CD14-positive monocyte (primary cell): ENCODE measurements around the gene SIRPA. TPM values are rescaled to one million over a fixed set of nuclear protein-coding genes. Genes with fewer than 3 reads are reported as not detected.

Experiments used
- DNase-seq, 3 donors: peaks; one replicate each; pipeline ENCODE4 v3.0.0-alpha.2; 2011 to 2022
- H2AFZ ChIP-seq: 2 replicates; pipeline ENCODE4 v1.6.0; 2012; ENCODE audit warnings: mild to moderate bottlenecking, low read depth, low read length, inconsistent platforms; ENCODE audit not compliant: insufficient read depth, poor library complexity, severe bottlenecking
- H3K27ac ChIP-seq, 2 donors: 1 replicate in 1 of 2; 2 replicates in 1 of 2; pipeline ENCODE4 v1.5.1; 2012 to 2013; ENCODE audit warnings: low read length in 2 of 2, control low read depth in 1 of 2, inconsistent platforms in 1 of 2, low read depth in 1 of 2, mild to moderate bottlenecking in 1 of 2
- H3K27me3 ChIP-seq, 2 donors: one replicate each; pipeline versions ENCODE4 v1.6.0 to v1.6.1; 2011 to 2013; ENCODE audit warnings: low read length in 2 of 2; ENCODE audit not compliant: control insufficient read depth in 2 of 2, insufficient read depth in 2 of 2
- H3K36me3 ChIP-seq, 2 donors: replicated peaks in 1 of 2; 1 replicate in 1 of 2; 2 replicates in 1 of 2; pipeline versions ENCODE4 v1.5.1 to v1.6.1; 2012 to 2013; ENCODE audit warnings: low read length in 2 of 2, control low read depth in 1 of 2, inconsistent platforms in 1 of 2, mild to moderate bottlenecking in 1 of 2; ENCODE audit not compliant: insufficient read depth in 2 of 2, control insufficient read depth in 1 of 2
- H3K4me1 ChIP-seq, 2 donors: 1 replicate in 1 of 2; 2 replicates in 1 of 2; pipeline versions ENCODE4 v1.5.1 to v1.6.1; 2012 to 2013; ENCODE audit warnings: low read length in 2 of 2, control low read depth in 1 of 2, inconsistent platforms in 1 of 2, mild to moderate bottlenecking in 1 of 2, moderate library complexity in 1 of 2; ENCODE audit not compliant: insufficient read depth in 2 of 2, control insufficient read depth in 1 of 2
- H3K4me2 ChIP-seq: replicated peaks from 2 replicates; pipeline ENCODE3; 2012; ENCODE audit warnings: low read length, moderate library complexity, mild to moderate bottlenecking; ENCODE audit not compliant: poor library complexity, severe bottlenecking; ENCODE audit errors: extremely low read depth
- H3K4me3 ChIP-seq, 3 experiments: fragments of 200-600 bp in 1 of 3; sonication (generic) in 1 of 3; replicated peaks in 1 of 3; 1 replicate in 2 of 3; 2 replicates in 1 of 3; pipeline ENCODE4 v1.5.1; 2011 to 2013; ENCODE audit warnings: low read length in 3 of 3, mild to moderate bottlenecking in 3 of 3, control low read depth in 2 of 3, low read depth in 2 of 3, inconsistent platforms in 1 of 3, moderate library complexity in 1 of 3
- H3K79me2 ChIP-seq: 2 replicates; pipeline ENCODE4 v1.6.0; 2012; ENCODE audit warnings: mild to moderate bottlenecking, control low read depth, inconsistent platforms, low read length, moderate library complexity; ENCODE audit not compliant: insufficient read depth
- H3K9ac ChIP-seq: 2 replicates; pipeline ENCODE4 v1.6.0; 2017; ENCODE audit warnings: low read length, mild to moderate bottlenecking; ENCODE audit not compliant: insufficient read depth, poor library complexity, severe bottlenecking
- H3K9me3 ChIP-seq, 2 donors: replicated peaks in 1 of 2; 1 replicate in 1 of 2; 2 replicates in 1 of 2; pipeline versions ENCODE4 v1.5.1 to v1.6.1; 2012 to 2013; ENCODE audit warnings: low read length in 2 of 2, control low read depth in 1 of 2; ENCODE audit not compliant: control insufficient read depth in 1 of 2, insufficient read depth in 1 of 2
- H4K20me1 ChIP-seq: 2 replicates; pipeline ENCODE4 v1.6.0; 2012; ENCODE audit warnings: mild to moderate bottlenecking, low read length, control low read depth, moderate library complexity; ENCODE audit not compliant: insufficient read depth
- H3K27ac Mint-ChIP-seq, 7 donors: one replicate each; pipeline ENCODE4 v1.8.0; 2020; ENCODE audit warnings: mild to moderate bottlenecking in 7 of 7, mixed read lengths in 7 of 7, moderate library complexity in 6 of 7, inconsistent platforms in 2 of 7
- H3K27me3 Mint-ChIP-seq, 3 donors: one replicate each; pipeline ENCODE4 v1.8.0; 2021 to 2022; ENCODE audit warnings: low read depth in 3 of 3, mild to moderate bottlenecking in 3 of 3, mixed read lengths in 3 of 3, moderate library complexity in 3 of 3, inconsistent platforms in 1 of 3
- H3K36me3 Mint-ChIP-seq, 2 donors: one replicate each; pipeline ENCODE4 v1.8.0; 2020; ENCODE audit warnings: mixed read lengths in 2 of 2, inconsistent platforms in 1 of 2, mild to moderate bottlenecking in 1 of 2
- H3K4me1 Mint-ChIP-seq: one replicate; pipeline ENCODE4 v1.8.0; 2020; ENCODE audit warnings: mild to moderate bottlenecking, mixed read lengths
- H3K4me3 Mint-ChIP-seq, 2 donors: one replicate each; pipeline ENCODE4 v1.8.0; 2020; ENCODE audit warnings: mild to moderate bottlenecking in 2 of 2, mixed read lengths in 2 of 2, moderate library complexity in 1 of 2
- H3K9me3 Mint-ChIP-seq, 7 donors: one replicate each; pipeline ENCODE4 v1.8.0; 2020 to 2022; ENCODE audit warnings: mixed read lengths in 7 of 7, mild to moderate bottlenecking in 6 of 7, moderate library complexity in 6 of 7, inconsistent platforms in 2 of 7
- CTCF ChIP-seq: fragments of 200-600 bp; IDR thresholded peaks from one replicate; pipeline ENCODE4 v1.8.0; 2022; ENCODE audit warnings: antibody characterized with exemption, mild to moderate bottlenecking
- WGBS: methylation state at CpG from one replicate; pipeline ENCODE4 v1.1.5; 2013; ENCODE audit warnings: missing lambda C conversion rate; ENCODE audit not compliant: insufficient coverage; 5-methylcytosine and 5-hydroxymethylcytosine counted together
- intact Hi-C, 2 donors: fragments of 100-400 bp; cut with micrococcal nuclease; formaldehyde crosslinking; loops; one replicate each; pipeline versions ENCODE4 v1.15.0 to v1.15.1; 2023
- polyA plus RNA-seq, 3 donors: library from polyadenylated mRNA; depleted of rRNA in 1 of 3; unstranded in 2 of 3; stranded (reverse) in 1 of 3; fragments of 300-500 nt in 2 of 3; fragments of >200 nt in 1 of 3; fragmentation: Illumina TruSeq in 2 of 3; gene quantifications; 1 replicate in 2 of 3; 2 replicates in 1 of 3; pipeline ENCODE4 v1.2.3, GENCODE V29; 2012 to 2021

Gene SIRPA
- polyA plus RNA-seq, 3 donors = 28.4 to 126 (median 58.3) TPM

- peaks cover 44% of the 10 kb centered on the region for H3K4me1 Mint-ChIP-seq
- peaks cover 0 to 12% (median 0%) of the 10 kb centered on the region in 7 donors for H3K9me3 Mint-ChIP-seq
- DNase-seq = no peak
- WGBS = 71% methylated on average over 13 of the region's 14 CpGs
- no peaks in the 10 kb centered on the region for H3K36me3 ChIP-seq
- no peak for TF ChIP-seq CTCF
- peaks cover 0 to 1% of the 10 kb centered on the region in 2 donors for H3K36me3 Mint-ChIP-seq
- H3K27me3 ChIP-seq = no peaks in the 10 kb centered on the region
- H2AFZ ChIP-seq = peak overlapping the region; percentile 61
- peaks cover 0 to 3% (median 3%) of the 10 kb centered on the region in 3 donors for H3K27me3 Mint-ChIP-seq
- peak overlapping the region; percentile 81 to 83 for H3K27ac ChIP-seq
- peak overlapping the region; percentile 90 to 96 (median 95) for H3K27ac Mint-ChIP-seq
- peaks cover 33 to 39% of the 10 kb centered on the region in 2 donors for H3K4me1 ChIP-seq
- peak overlapping the region; percentile 68 to 86 for H3K4me3 Mint-ChIP-seq
- H4K20me1 ChIP-seq = no peaks in the 10 kb centered on the region
- intact Hi-C loops = loop anchor here (5.0 kb wide), 2 partner anchors 33 to 38 kb away; no protein-coding TSS in a partner anchor
- no peaks in the 10 kb centered on the region for H3K79me2 ChIP-seq
- H3K9me3 ChIP-seq = no peaks in the 10 kb centered on the region
- peak overlapping the region; percentile 3 to 67 (median 29) for H3K4me3 ChIP-seq
- peak overlapping the region; percentile 6 for H3K9ac ChIP-seq
- peak overlapping the region; percentile 68 for H3K4me2 ChIP-seq
Measured at GRCh38 chr20:1964659-1965405, 69.6 kb downstream of the SIRPA start.

GRCh38 chr20:1965520-1966351, 70.5 kb downstream of the SIRPA start:
- DNase-seq = peak; percentile 51 to 88 (median 88)
- Histone ChIP-seq H3K4me3 (peak overlapping the region; percentile 3 to 67 (median 29)), H3K9ac (peak overlapping the region; percentile 6), H3K4me2 (peak overlapping the region; percentile 68), H3K27me3 (no peaks in the 10 kb centered on the region), H3K79me2 (no peaks in the 10 kb centered on the region), H3K27ac (peak overlapping the region; percentile 81 to 83), H3K4me1 (peaks cover 33 to 39% of the 10 kb centered on the region in 2 donors), H3K36me3 (no peaks in the 10 kb centered on the region), H3K9me3 (no peaks in the 10 kb centered on the region), H4K20me1 (no peaks in the 10 kb centered on the region), H2AFZ (peak overlapping the region; percentile 61)
- Mint-ChIP-seq H3K27ac (peak overlapping the region; percentile 90 to 96 (median 95)), H3K9me3 (peaks cover 0 to 12% (median 0%) of the 10 kb centered on the region in 7 donors), H3K36me3 (peaks cover 0 to 1% of the 10 kb centered on the region in 2 donors), H3K27me3 (peaks cover 0 to 7% (median 3%) of the 10 kb centered on the region in 3 donors), H3K4me3 (peak overlapping the region; percentile 68 to 86), H3K4me1 (peaks cover 44% of the 10 kb centered on the region)
- peak; percentile 94 for TF ChIP-seq CTCF
- 3% methylated on average over 23 of the region's 28 CpGs for WGBS
- intact Hi-C loops = loop anchor here in 1 of 2 donors (5.0 kb wide), 1 partner anchor 33 kb away; no protein-coding TSS in a partner anchor
